Fibroblast of lung (primary cell): ENCODE measurements around the gene MROH7.

Source experiments
- CTCF ChIP-seq, 2 donors: IDR thresholded peaks in 1 of 2; conservative IDR thresholded peaks in 1 of 2; 1 replicate in 1 of 2; 2 replicates in 1 of 2; pipeline ENCODE4 v1.5.1; 2011 to 2012; ENCODE audit warnings: low read length in 2 of 2, control low read depth in 1 of 2, inconsistent platforms in 1 of 2, low read depth in 1 of 2, mild to moderate bottlenecking in 1 of 2
- EZH2 ChIP-seq: IDR thresholded peaks from 2 replicates; pipeline ENCODE4 v1.5.1; 2012; ENCODE audit warnings: low read length, control low read depth, mild to moderate bottlenecking; ENCODE audit errors: missing control alignments

GRCh38 chr1:54698346-54698745 lies 56.8 kb downstream of the MROH7 start:
- TF ChIP-seq CTCF (conservative IDR thresholded peaks at IDR 0.05 in 1 of 2, IDR thresholded peaks at IDR 0.05 in 1 of 2; ENCODE audit: low read depth in 1 of 2, low read length in 2 of 2) (no peak), EZH2 (no peak)
